Astrocyte of the spinal cord (primary cell): ENCODE measurements around the gene TNNT1.

Experiments used
- DNase-seq: peaks from one replicate; pipeline ENCODE4 v3.0.0; 2011; ENCODE audit warnings: low read depth, low spot score
- H3K4me3 ChIP-seq: 2 replicates; pipeline ENCODE4 v1.5.1; 2011; ENCODE audit warnings: low read depth, mild to moderate bottlenecking, low read length, moderate library complexity
- CTCF ChIP-seq: IDR thresholded peaks from 2 replicates; pipeline ENCODE4 v1.5.1; 2012; ENCODE audit warnings: low read depth, mild to moderate bottlenecking, low read length, inconsistent platforms
- in situ Hi-C: cut with HindIII; loops from 2 replicates; pipeline ENCODE4 v1.10.0; 2017; ENCODE audit warnings: low sequenced_read_pairs

The TNNT1 gene

GRCh38 chr19:55153652-55154264 is 4.8 kb upstream of the TNNT1 start:
- no peak overlapping the region for H3K4me3 ChIP-seq
- no peak for TF ChIP-seq CTCF
- in situ Hi-C loops = no loop called here
- DNase-seq = no peak

GRCh38 chr19:55152017-55152416 is 3.0 kb upstream of the TNNT1 start:
- in situ Hi-C loops = no loop called here
- no peak for DNase-seq
- no peak overlapping the region for H3K4me3 ChIP-seq
- no peak for TF ChIP-seq CTCF

- in situ Hi-C loops = no loop called here
Observed at GRCh38 chr19:55147545-55148251, 1.3 kb downstream of the TNNT1 start.

GRCh38 chr19:55146705-55147273 is 2.2 kb downstream of the TNNT1 start:
- in situ Hi-C loops = no loop called here
- H3K4me3 ChIP-seq = no peak overlapping the region
- no peak for DNase-seq
- no peak for TF ChIP-seq CTCF

More at GRCh38 chr19:55147545-55148251, 1.3 kb downstream of the TNNT1 start:
- no peak overlapping the region for H3K4me3 ChIP-seq
- no peak for DNase-seq
- no peak for TF ChIP-seq CTCF

- DNase-seq = no peak
- in situ Hi-C loops = no loop called here
- peak; percentile 52 for TF ChIP-seq CTCF
- no peak overlapping the region for H3K4me3 ChIP-seq
Observed at GRCh38 chr19:55146078-55146704, 2.8 kb downstream of the TNNT1 start.

- DNase-seq = no peak
- no peak for TF ChIP-seq CTCF
- H3K4me3 ChIP-seq = no peak overlapping the region
- in situ Hi-C loops = no loop called here
Observed at GRCh38 chr19:55145232-55145631, 3.8 kb downstream of the TNNT1 start.
